ENCODE results near the gene TOP3B.

Gene TOP3B

GRCh38 chr22:22022255-22022840 lies 39.8 kb upstream of the TOP3B start:
- H3K4me3 ChIP-seq (ENCODE audit: low read length in 2 of 2), result no peak overlapping the region
- H3K9ac ChIP-seq (ENCODE audit: low read length in 2 of 2), result no peak overlapping the region
- H3K36me3 ChIP-seq (ENCODE audit: control insufficient read depth in 2 of 2, insufficient read depth in 2 of 2, low read length in 2 of 2), result no peaks in the 10 kb centered on the region
- no peaks in the 10 kb centered on the region for H3K27me3 ChIP-seq (ENCODE audit: control insufficient read depth in 1 of 2, insufficient read depth in 2 of 2, low read length in 2 of 2)
- H3K27ac ChIP-seq (ENCODE audit: low read length), result no peak overlapping the region
- no peaks in the 10 kb centered on the region for H3K9me3 ChIP-seq (ENCODE audit: control insufficient read depth in 2 of 2, low read length in 2 of 2)
- no peaks in the 10 kb centered on the region for H3K4me1 ChIP-seq (ENCODE audit: control insufficient read depth, insufficient read depth, low read length)

- Histone ChIP-seq H3K27me3 (ENCODE audit: control insufficient read depth in 1 of 2, insufficient read depth in 2 of 2, low read length in 2 of 2) (no peaks in the 10 kb centered on the region), H3K4me1 (ENCODE audit: control insufficient read depth, insufficient read depth, low read length) (no peaks in the 10 kb centered on the region), H3K4me3 (ENCODE audit: low read length in 2 of 2) (no peak overlapping the region), H3K27ac (ENCODE audit: low read length) (no peak overlapping the region), H3K9me3 (ENCODE audit: control insufficient read depth in 2 of 2, low read length in 2 of 2) (no peaks in the 10 kb centered on the region), H3K36me3 (ENCODE audit: control insufficient read depth in 2 of 2, insufficient read depth in 2 of 2, low read length in 2 of 2) (no peaks in the 10 kb centered on the region), H3K9ac (ENCODE audit: low read length in 2 of 2) (no peak overlapping the region)
Observed at GRCh38 chr22:22021162-22021750, 38.7 kb upstream of the TOP3B start.

- no peaks in the 10 kb centered on the region for H3K9me3 ChIP-seq (ENCODE audit: control insufficient read depth in 2 of 2, low read length in 2 of 2)
- H3K27me3 ChIP-seq (ENCODE audit: control insufficient read depth in 1 of 2, insufficient read depth in 2 of 2, low read length in 2 of 2), result no peaks in the 10 kb centered on the region
- no peaks in the 10 kb centered on the region for H3K4me1 ChIP-seq (ENCODE audit: control insufficient read depth, insufficient read depth, low read length)
- H3K9ac ChIP-seq (ENCODE audit: low read length in 2 of 2), result no peak overlapping the region
- no peak overlapping the region for H3K4me3 ChIP-seq (ENCODE audit: low read length in 2 of 2)
- H3K27ac ChIP-seq (ENCODE audit: low read length), result no peak overlapping the region
- no peaks in the 10 kb centered on the region for H3K36me3 ChIP-seq (ENCODE audit: control insufficient read depth in 2 of 2, insufficient read depth in 2 of 2, low read length in 2 of 2)
Observed at GRCh38 chr22:22020425-22020852, 37.9 kb upstream of the TOP3B start.

GRCh38 chr22:22019659-22020424 lies 37.3 kb upstream of the TOP3B start:
- Histone ChIP-seq H3K4me1 (ENCODE audit: control insufficient read depth, insufficient read depth, low read length) (no peaks in the 10 kb centered on the region), H3K4me3 (ENCODE audit: low read length in 2 of 2) (no peak overlapping the region), H3K27ac (ENCODE audit: low read length) (no peak overlapping the region), H3K9ac (ENCODE audit: low read length in 2 of 2) (no peak overlapping the region), H3K36me3 (ENCODE audit: control insufficient read depth in 2 of 2, insufficient read depth in 2 of 2, low read length in 2 of 2) (no peaks in the 10 kb centered on the region), H3K9me3 (ENCODE audit: control insufficient read depth in 2 of 2, low read length in 2 of 2) (no peaks in the 10 kb centered on the region), H3K27me3 (ENCODE audit: control insufficient read depth in 1 of 2, insufficient read depth in 2 of 2, low read length in 2 of 2) (no peaks in the 10 kb centered on the region)

GRCh38 chr22:22018825-22019658 lies 36.5 kb upstream of the TOP3B start:
- H3K4me1 ChIP-seq (ENCODE audit: control insufficient read depth, insufficient read depth, low read length), result no peaks in the 10 kb centered on the region

GRCh38 chr22:22015631-22016030 lies 33.0 kb upstream of the TOP3B start:
- H3K9ac ChIP-seq (ENCODE audit: low read length in 2 of 2), result no peak overlapping the region
- no peaks in the 10 kb centered on the region for H3K4me1 ChIP-seq (ENCODE audit: control insufficient read depth, insufficient read depth, low read length)
- peaks cover 0 to 3% of the 10 kb centered on the region in 2 donors for H3K9me3 ChIP-seq (ENCODE audit: control insufficient read depth in 2 of 2, low read length in 2 of 2)
- H3K27me3 ChIP-seq (ENCODE audit: control insufficient read depth in 1 of 2, insufficient read depth in 2 of 2, low read length in 2 of 2), result no peaks in the 10 kb centered on the region
- no peak overlapping the region for H3K4me3 ChIP-seq (ENCODE audit: low read length in 2 of 2)
- no peaks in the 10 kb centered on the region for H3K36me3 ChIP-seq (ENCODE audit: control insufficient read depth in 2 of 2, insufficient read depth in 2 of 2, low read length in 2 of 2)
- no peak overlapping the region for H3K27ac ChIP-seq (ENCODE audit: low read length)

More at GRCh38 chr22:22018825-22019658, 36.5 kb upstream of the TOP3B start:
- no peaks in the 10 kb centered on the region for H3K27me3 ChIP-seq (ENCODE audit: control insufficient read depth in 1 of 2, insufficient read depth in 2 of 2, low read length in 2 of 2)
- no peak overlapping the region for H3K4me3 ChIP-seq (ENCODE audit: low read length in 2 of 2)
- H3K36me3 ChIP-seq (ENCODE audit: control insufficient read depth in 2 of 2, insufficient read depth in 2 of 2, low read length in 2 of 2), result no peaks in the 10 kb centered on the region
- no peak overlapping the region for H3K9ac ChIP-seq (ENCODE audit: low read length in 2 of 2)
- no peak overlapping the region for H3K27ac ChIP-seq (ENCODE audit: low read length)
- no peaks in the 10 kb centered on the region for H3K9me3 ChIP-seq (ENCODE audit: control insufficient read depth in 2 of 2, low read length in 2 of 2)

- Histone ChIP-seq H3K27me3 (ENCODE audit: control insufficient read depth in 1 of 2, insufficient read depth in 2 of 2, low read length in 2 of 2) (peaks cover 0 to 2% of the 10 kb centered on the region in 2 donors), H3K36me3 (ENCODE audit: control insufficient read depth in 2 of 2, insufficient read depth in 2 of 2, low read length in 2 of 2) (no peaks in the 10 kb centered on the region), H3K4me3 (ENCODE audit: low read length in 2 of 2) (no peak overlapping the region), H3K27ac (ENCODE audit: low read length) (no peak overlapping the region), H3K9me3 (ENCODE audit: control insufficient read depth in 2 of 2, low read length in 2 of 2) (peaks cover 0 to 3% of the 10 kb centered on the region in 2 donors), H3K4me1 (ENCODE audit: control insufficient read depth, insufficient read depth, low read length) (no peaks in the 10 kb centered on the region), H3K9ac (ENCODE audit: low read length in 2 of 2) (no peak overlapping the region)
Observed at GRCh38 chr22:22014285-22014659, 31.7 kb upstream of the TOP3B start.

GRCh38 chr22:22013559-22014284 lies 31.1 kb upstream of the TOP3B start:
- H3K4me3 ChIP-seq (ENCODE audit: low read length in 2 of 2), result no peak overlapping the region

GRCh38 chr22:22011964-22012363 lies 29.4 kb upstream of the TOP3B start:
- no peaks in the 10 kb centered on the region for H3K36me3 ChIP-seq (ENCODE audit: control insufficient read depth in 2 of 2, insufficient read depth in 2 of 2, low read length in 2 of 2)
- H3K27ac ChIP-seq (ENCODE audit: low read length), result no peak overlapping the region
- peaks cover 0 to 2% of the 10 kb centered on the region in 2 donors for H3K27me3 ChIP-seq (ENCODE audit: control insufficient read depth in 1 of 2, insufficient read depth in 2 of 2, low read length in 2 of 2)
- no peak overlapping the region for H3K4me3 ChIP-seq (ENCODE audit: low read length in 2 of 2)
- H3K4me1 ChIP-seq (ENCODE audit: control insufficient read depth, insufficient read depth, low read length), result no peaks in the 10 kb centered on the region
- peaks cover 0 to 3% of the 10 kb centered on the region in 2 donors for H3K9me3 ChIP-seq (ENCODE audit: control insufficient read depth in 2 of 2, low read length in 2 of 2)
- no peak overlapping the region for H3K9ac ChIP-seq (ENCODE audit: low read length in 2 of 2)

More at GRCh38 chr22:22013559-22014284, 31.1 kb upstream of the TOP3B start:
- Histone ChIP-seq H3K36me3 (ENCODE audit: control insufficient read depth in 2 of 2, insufficient read depth in 2 of 2, low read length in 2 of 2) (no peaks in the 10 kb centered on the region), H3K4me1 (ENCODE audit: control insufficient read depth, insufficient read depth, low read length) (no peaks in the 10 kb centered on the region), H3K27ac (ENCODE audit: low read length) (no peak overlapping the region), H3K9me3 (ENCODE audit: control insufficient read depth in 2 of 2, low read length in 2 of 2) (peaks cover 0 to 3% of the 10 kb centered on the region in 2 donors), H3K27me3 (ENCODE audit: control insufficient read depth in 1 of 2, insufficient read depth in 2 of 2, low read length in 2 of 2) (peaks cover 0 to 2% of the 10 kb centered on the region in 2 donors), H3K9ac (ENCODE audit: low read length in 2 of 2) (no peak overlapping the region)

GRCh38 chr22:22010358-22010757 lies 27.8 kb upstream of the TOP3B start:
- Histone ChIP-seq H3K36me3 (ENCODE audit: control insufficient read depth in 2 of 2, insufficient read depth in 2 of 2, low read length in 2 of 2) (no peaks in the 10 kb centered on the region), H3K9ac (ENCODE audit: low read length in 2 of 2) (no peak overlapping the region), H3K27ac (ENCODE audit: low read length) (no peak overlapping the region), H3K9me3 (ENCODE audit: control insufficient read depth in 2 of 2, low read length in 2 of 2) (peaks cover 0 to 3% of the 10 kb centered on the region in 2 donors), H3K27me3 (ENCODE audit: control insufficient read depth in 1 of 2, insufficient read depth in 2 of 2, low read length in 2 of 2) (peaks cover 0 to 2% of the 10 kb centered on the region in 2 donors), H3K4me3 (ENCODE audit: low read length in 2 of 2) (no peak overlapping the region), H3K4me1 (ENCODE audit: control insufficient read depth, insufficient read depth, low read length) (no peaks in the 10 kb centered on the region)

Data from stomach smooth muscle (tissue), 2 donors.